ENCODE results near the gene NCBP2L.

GRCh38 chrX:107769581-107770317, 7.8 kb upstream of the NCBP2L start:
- TF ChIP-seq, protein P1, sequence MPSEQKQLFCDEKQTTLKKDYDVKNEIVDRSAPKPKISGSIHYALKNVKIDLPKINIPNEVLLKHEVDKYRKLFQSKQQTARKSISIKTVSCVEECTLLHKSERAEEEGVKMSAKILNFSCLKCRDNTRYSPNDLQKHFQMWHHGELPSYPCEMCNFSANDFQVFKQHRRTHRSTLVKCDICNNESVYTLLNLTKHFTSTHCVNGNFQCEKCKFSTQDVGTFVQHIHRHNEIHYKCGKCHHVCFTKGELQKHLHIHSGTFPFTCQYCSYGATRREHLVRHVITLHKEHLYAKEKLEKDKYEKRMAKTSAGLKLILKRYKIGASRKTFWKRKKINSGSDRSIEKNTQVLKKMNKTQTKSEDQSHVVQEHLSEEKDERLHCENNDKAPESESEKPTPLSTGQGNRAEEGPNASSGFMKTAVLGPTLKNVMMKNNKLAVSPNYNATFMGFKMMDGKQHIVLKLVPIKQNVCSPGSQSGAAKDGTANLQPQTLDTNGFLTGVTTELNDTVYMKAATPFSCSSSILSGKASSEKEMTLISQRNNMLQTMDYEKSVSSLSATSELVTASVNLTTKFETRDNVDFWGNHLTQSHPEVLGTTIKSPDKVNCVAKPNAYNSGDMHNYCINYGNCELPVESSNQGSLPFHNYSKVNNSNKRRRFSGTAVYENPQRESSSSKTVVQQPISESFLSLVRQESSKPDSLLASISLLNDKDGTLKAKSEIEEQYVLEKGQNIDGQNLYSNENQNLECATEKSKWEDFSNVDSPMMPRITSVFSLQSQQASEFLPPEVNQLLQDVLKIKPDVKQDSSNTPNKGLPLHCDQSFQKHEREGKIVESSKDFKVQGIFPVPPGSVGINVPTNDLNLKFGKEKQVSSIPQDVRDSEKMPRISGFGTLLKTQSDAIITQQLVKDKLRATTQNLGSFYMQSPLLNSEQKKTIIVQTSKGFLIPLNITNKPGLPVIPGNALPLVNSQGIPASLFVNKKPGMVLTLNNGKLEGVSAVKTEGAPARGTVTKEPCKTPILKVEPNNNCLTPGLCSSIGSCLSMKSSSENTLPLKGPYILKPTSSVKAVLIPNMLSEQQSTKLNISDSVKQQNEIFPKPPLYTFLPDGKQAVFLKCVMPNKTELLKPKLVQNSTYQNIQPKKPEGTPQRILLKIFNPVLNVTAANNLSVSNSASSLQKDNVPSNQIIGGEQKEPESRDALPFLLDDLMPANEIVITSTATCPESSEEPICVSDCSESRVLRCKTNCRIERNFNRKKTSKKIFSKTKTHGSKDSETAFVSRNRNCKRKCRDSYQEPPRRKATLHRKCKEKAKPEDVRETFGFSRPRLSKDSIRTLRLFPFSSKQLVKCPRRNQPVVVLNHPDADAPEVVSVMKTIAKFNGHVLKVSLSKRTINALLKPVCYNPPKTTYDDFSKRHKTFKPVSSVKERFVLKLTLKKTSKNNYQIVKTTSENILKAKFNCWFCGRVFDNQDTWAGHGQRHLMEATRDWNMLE (tag by site-specific recombination; conservative IDR thresholded peaks at IDR 0.05; ENCODE audit: low read depth), result no peak
- TF ChIP-seq ZNF274 (IDR thresholded peaks at IDR 0.05; ENCODE audit: low read length) (no peak), ZNF274 (tag by site-specific recombination; IDR thresholded peaks at IDR 0.05; ENCODE audit: borderline replicate concordance) (no peak)
